Endothelial cell of umbilical vein (primary cell): ENCODE measurements around the gene CD99L2. TPM values are rescaled to one million over a fixed set of nuclear protein-coding genes. Genes with fewer than 3 reads are reported as not detected.

Experiments used
- BruUV-seq: library from RNA; stranded (reverse); fragments of 400-500 nt; replicated peaks from 2 replicates; lab custom pipeline; 2021; lab: Mats Ljungman, UMichigan
- CTCF ChIA-PET: fragments of 300-600, 350-600 bp; sonication (Branson Sonifier 250); formaldehyde crosslinking; loops from one replicate; lab custom pipeline; 2021; ENCODE audit warnings: antibody characterized with exemption, inconsistent platforms; lab: Charles Lee
- POLR2A ChIA-PET: fragments of 300-600, 350-600 bp; sonication (Branson Sonifier 250); formaldehyde crosslinking; loops from one replicate; lab custom pipeline; 2021; ENCODE audit warnings: antibody characterized with exemption, inconsistent platforms; lab: Charles Lee
- DNase-seq: peaks from one replicate; pipeline ENCODE4 v3.0.0-alpha.2; 2011; ENCODE audit warnings: low read depth, low spot score
- FAIRE-seq: peaks from 2 replicates; lab custom pipeline; 2011; peaks lifted over from hg19 to GRCh38; lab: Jason Lieb, UNC
- H2AFZ ChIP-seq: 2 replicates; pipeline ENCODE4 v1.6.0; 2012; ENCODE audit warnings: low read depth, low read length, control low read depth, inconsistent platforms
- H3K27ac ChIP-seq: 2 replicates; pipeline ENCODE4 v1.5.1; 2011; ENCODE audit warnings: low read depth, mild to moderate bottlenecking, control low read depth, low read length, moderate library complexity; ENCODE audit not compliant: insufficient read depth
- H3K27me3 ChIP-seq, 2 experiments: 2 replicates each; pipeline versions ENCODE4 v1.6.0 to v1.6.1; 2011; ENCODE audit warnings: low read length in 2 of 2, mixed read lengths in 1 of 2; ENCODE audit not compliant: control insufficient read depth in 2 of 2, insufficient read depth in 2 of 2
- H3K36me3 ChIP-seq, 2 experiments: 2 replicates in 1 of 2; 3 replicates in 1 of 2; pipeline ENCODE4 v1.5.1; 2011; ENCODE audit warnings: low read length in 2 of 2, mild to moderate bottlenecking in 1 of 2, moderate library complexity in 1 of 2; ENCODE audit not compliant: control insufficient read depth in 2 of 2, insufficient read depth in 2 of 2; ENCODE audit errors: extremely low read depth in 1 of 2
- H3K4me1 ChIP-seq: 3 replicates; pipeline ENCODE4 v1.5.1; 2011; ENCODE audit warnings: mild to moderate bottlenecking, low read length; ENCODE audit not compliant: control insufficient read depth, insufficient read depth; ENCODE audit errors: extremely low read depth
- H3K4me2 ChIP-seq: 2 replicates; pipeline ENCODE4 v1.6.1; 2011; ENCODE audit warnings: low read length, control low read depth, mixed read lengths; ENCODE audit not compliant: insufficient read depth
- H3K4me3 ChIP-seq, 3 experiments: fragments of 200-600 bp in 1 of 3; sonication (generic), shearing (Covaris generic) in 1 of 3; replicated peaks in 1 of 3; 2 replicates each; pipeline ENCODE4 v1.5.1; 2011 to 2016; ENCODE audit warnings: control low read depth in 3 of 3, low read length in 3 of 3, mild to moderate bottlenecking in 2 of 3, inconsistent platforms in 1 of 3, low read depth in 1 of 3, moderate library complexity in 1 of 3; ENCODE audit not compliant: insufficient read depth in 1 of 3
- H3K79me2 ChIP-seq: 2 replicates; pipeline ENCODE4 v1.6.0; 2012; ENCODE audit warnings: low read length, inconsistent platforms; ENCODE audit not compliant: control insufficient read depth, insufficient read depth
- H3K9ac ChIP-seq: replicated peaks from 2 replicates; pipeline ENCODE3; 2011; ENCODE audit warnings: low read length, control low read depth; ENCODE audit not compliant: insufficient read depth; ENCODE audit errors: extremely low read depth
- H3K9me1 ChIP-seq: replicated peaks from 3 replicates; pipeline ENCODE4 v1.6.0; 2011; ENCODE audit warnings: mild to moderate bottlenecking, low read length; ENCODE audit not compliant: control insufficient read depth, insufficient read depth; ENCODE audit errors: extremely low read depth
- H3K9me3 ChIP-seq: replicated peaks from 2 replicates; pipeline ENCODE4 v1.5.1; 2012; ENCODE audit warnings: low read length, inconsistent platforms; ENCODE audit not compliant: control insufficient read depth, insufficient read depth
- H4K20me1 ChIP-seq: replicated peaks from 2 replicates; pipeline ENCODE3; 2011; ENCODE audit warnings: mild to moderate bottlenecking, low read length; ENCODE audit not compliant: control insufficient read depth, insufficient read depth; ENCODE audit errors: extremely low read depth
- EZH2 ChIP-seq: IDR thresholded peaks from 2 replicates; pipeline ENCODE4 v1.6.1; 2012; ENCODE audit warnings: borderline replicate concordance, low read depth, mild to moderate bottlenecking, moderate library complexity, low read length, inconsistent platforms; ENCODE audit not compliant: severe bottlenecking
- FOS ChIP-seq: IDR thresholded peaks from 2 replicates; pipeline ENCODE4 v1.6.1; 2011; ENCODE audit warnings: mild to moderate bottlenecking, low read length, moderate library complexity, borderline replicate concordance; ENCODE audit not compliant: insufficient read depth
- GATA2 ChIP-seq: IDR thresholded peaks from 2 replicates; pipeline ENCODE4 v1.7.0; 2011; ENCODE audit warnings: low read depth, mild to moderate bottlenecking, moderate library complexity, mixed read lengths, low read length; ENCODE audit not compliant: insufficient read length, insufficient read depth
- JUN ChIP-seq: IDR thresholded peaks from 2 replicates; pipeline ENCODE4 v1.6.1; 2011; ENCODE audit warnings: borderline replicate concordance, low read depth; ENCODE audit not compliant: insufficient read length, insufficient read depth
- MYC ChIP-seq: IDR thresholded peaks from one replicate; pipeline ENCODE4 v1.6.1; 2011; ENCODE audit warnings: mild to moderate bottlenecking, low read depth, low read length
- POLR2A ChIP-seq: IDR thresholded peaks from 2 replicates; pipeline ENCODE4 v1.6.1; 2012; ENCODE audit warnings: low read depth, mild to moderate bottlenecking, control low read depth, low read length
- POLR2AphosphoS5 ChIP-seq: IDR thresholded peaks from 2 replicates; pipeline ENCODE4 v1.6.1; 2012; ENCODE audit warnings: low read depth, mild to moderate bottlenecking, control low read depth, low read length, moderate library complexity; ENCODE audit not compliant: insufficient read depth
- dilution Hi-C: fragments of 300-500 bp; cut with MboI; formaldehyde crosslinking; loops from one replicate; pipeline ENCODE4 v1.15.0; 2019; ENCODE audit warnings: low sequenced_read_pairs; ENCODE audit not compliant: extremely low pct_ligation_motif_present
- intact Hi-C: fragments of 100-400 bp; cut with micrococcal nuclease; formaldehyde crosslinking; loops from one replicate; pipeline ENCODE4 v1.10.0; 2022
- polyA plus RNA-seq, 4 experiments: library from polyadenylated mRNA; depleted of rRNA in 3 of 4; stranded (reverse) in 3 of 4; unstranded in 1 of 4; fragments of >200 nt; gene quantifications; 2 replicates each; pipeline versions ENCODE4 v1.2.1 to v1.2.3, GENCODE V29; 2011 to 2012; ENCODE audit warnings: missing spikeins in 1 of 4
- total RNA-seq: library from RNA; stranded (reverse); gene quantifications from 2 replicates; pipeline ENCODE4 v1.2.3, GENCODE V29; 2021
- TF ChIP-seq, protein P1 (sequence below): IDR thresholded peaks from 2 replicates; pipeline ENCODE4 v1.6.1; 2011; ENCODE audit not compliant: insufficient read depth, insufficient read length
- TF ChIP-seq, protein P2 (sequence below), 2 donors: IDR thresholded peaks; 1 replicate in 1 of 2; 2 replicates in 1 of 2; pipeline ENCODE4 v1.5.1; 2011; ENCODE audit warnings: low read length in 2 of 2, mild to moderate bottlenecking in 2 of 2, moderate library complexity in 2 of 2, control low read depth in 1 of 2, inconsistent platforms in 1 of 2, low read depth in 1 of 2; ENCODE audit not compliant: insufficient read depth in 1 of 2; ENCODE audit errors: extremely low read depth in 1 of 2

Gene CD99L2
- total and polyA plus RNA-seq, 2 donors (not counting 3 experiments of a cell fraction or from before 2014, with no cell fraction given), result 33.2 to 43.4 TPM

DNA sequence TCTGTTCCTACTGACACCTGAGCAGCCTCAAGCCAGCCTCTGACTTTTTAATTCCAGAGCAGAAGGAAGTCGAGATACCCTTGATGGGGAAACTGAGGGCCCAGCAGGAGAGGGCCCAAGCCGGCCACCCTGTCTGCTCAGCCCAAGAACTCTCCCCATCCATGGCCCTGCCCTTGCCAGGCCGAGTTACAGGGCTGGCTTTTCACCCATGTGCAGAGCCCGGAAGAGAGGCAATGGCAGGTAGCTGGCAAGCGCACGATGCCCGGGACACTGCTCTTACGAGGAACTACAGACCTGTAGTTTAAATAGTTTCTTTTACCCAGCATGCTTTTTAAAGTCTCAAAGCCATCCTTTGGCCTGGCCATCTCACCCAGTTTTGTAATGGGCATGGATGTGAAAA lies 125.4 kb downstream of the CD99L2 start:
- no TSS peak for BruUV-seq
- Histone ChIP-seq H3K4me2 (no peak overlapping the region), H3K9ac (no peak overlapping the region), H3K36me3 (no peaks in the 10 kb centered on the region), H3K9me3 (no peaks in the 10 kb centered on the region), H2AFZ (no peak overlapping the region), H3K27ac (no peak overlapping the region), H3K79me2 (no peaks in the 10 kb centered on the region), H3K27me3 (no peaks in the 10 kb centered on the region), H3K4me3 (no peak overlapping the region), H4K20me1 (no peaks in the 10 kb centered on the region), H3K9me1 (no peaks in the 10 kb centered on the region), H3K4me1 (no peaks in the 10 kb centered on the region)
- TF ChIP-seq FOS (no peak), POLR2AphosphoS5 (no peak), GATA2 (no peak), POLR2A (no peak), EZH2 (no peak), JUN (no peak), MYC (no peak)
- TF ChIP-seq, protein P1, sequence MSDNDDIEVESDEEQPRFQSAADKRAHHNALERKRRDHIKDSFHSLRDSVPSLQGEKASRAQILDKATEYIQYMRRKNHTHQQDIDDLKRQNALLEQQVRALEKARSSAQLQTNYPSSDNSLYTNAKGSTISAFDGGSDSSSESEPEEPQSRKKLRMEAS, result no peak
- TF ChIP-seq, protein P2, sequence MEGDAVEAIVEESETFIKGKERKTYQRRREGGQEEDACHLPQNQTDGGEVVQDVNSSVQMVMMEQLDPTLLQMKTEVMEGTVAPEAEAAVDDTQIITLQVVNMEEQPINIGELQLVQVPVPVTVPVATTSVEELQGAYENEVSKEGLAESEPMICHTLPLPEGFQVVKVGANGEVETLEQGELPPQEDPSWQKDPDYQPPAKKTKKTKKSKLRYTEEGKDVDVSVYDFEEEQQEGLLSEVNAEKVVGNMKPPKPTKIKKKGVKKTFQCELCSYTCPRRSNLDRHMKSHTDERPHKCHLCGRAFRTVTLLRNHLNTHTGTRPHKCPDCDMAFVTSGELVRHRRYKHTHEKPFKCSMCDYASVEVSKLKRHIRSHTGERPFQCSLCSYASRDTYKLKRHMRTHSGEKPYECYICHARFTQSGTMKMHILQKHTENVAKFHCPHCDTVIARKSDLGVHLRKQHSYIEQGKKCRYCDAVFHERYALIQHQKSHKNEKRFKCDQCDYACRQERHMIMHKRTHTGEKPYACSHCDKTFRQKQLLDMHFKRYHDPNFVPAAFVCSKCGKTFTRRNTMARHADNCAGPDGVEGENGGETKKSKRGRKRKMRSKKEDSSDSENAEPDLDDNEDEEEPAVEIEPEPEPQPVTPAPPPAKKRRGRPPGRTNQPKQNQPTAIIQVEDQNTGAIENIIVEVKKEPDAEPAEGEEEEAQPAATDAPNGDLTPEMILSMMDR (IDR thresholded peaks at IDR 0.05; ENCODE audit: extremely low read depth in 1 of 2, insufficient read depth in 1 of 2, low read depth in 1 of 2, low read length in 2 of 2), result no peak
- intact Hi-C loops, result loop anchor here (2.0 to 5.0 kb wide), 2 partner anchors 124 to 378 kb away; partner anchors contain the start of gene CD99L2
- no peak for FAIRE-seq
- DNase-seq, result no peak
- dilution Hi-C loops, result no loop called here
- ChIA-PET POLR2A (no interaction called here), CTCF (interaction anchor here (1.1 to 5.6 kb wide), 2 partner anchors 9 to 309 kb away, joined by 4 to 315 read pairs; no protein-coding TSS in a partner anchor)
